GM23248 (cell line): ENCODE results near the gene GBX1.

Experiments used
- EZH2 ChIP-seq: fragments of 200-600 bp; sonication (generic); IDR thresholded peaks from 2 replicates; pipeline ENCODE4 v1.6.1; 2018; ENCODE audit warnings: antibody characterized with exemption, mild to moderate bottlenecking; ENCODE audit not compliant: insufficient read depth, poor library complexity, severe bottlenecking
- EZH2phosphoT487 ChIP-seq: fragments of 200-600 bp; sonication (generic); IDR thresholded peaks from 2 replicates; pipeline ENCODE4 v1.6.1; 2018; ENCODE audit warnings: antibody characterized with exemption, moderate library complexity, mild to moderate bottlenecking, low read depth; ENCODE audit not compliant: insufficient read depth

DNA sequence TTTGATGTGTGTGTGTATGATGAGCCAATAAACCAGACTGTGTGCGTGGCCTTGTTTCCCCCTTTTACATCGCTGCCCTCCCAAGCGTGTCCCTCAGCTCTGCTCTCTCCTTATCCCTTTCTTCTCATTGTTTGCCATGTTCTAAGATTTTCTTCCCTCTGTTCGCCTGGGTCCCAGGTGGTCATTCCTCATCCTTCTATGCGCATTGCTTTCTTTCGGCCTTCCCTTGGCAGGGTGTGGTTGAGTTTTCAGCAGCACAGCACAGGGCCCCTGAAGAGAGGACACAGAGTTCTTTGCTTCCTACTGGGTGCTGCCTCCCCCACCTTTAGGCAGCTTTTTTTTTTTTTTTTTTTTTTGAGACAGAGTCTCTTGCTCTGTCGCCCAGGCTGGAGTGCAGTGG lies 23.1 kb downstream of the GBX1 start:
- TF ChIP-seq EZH2 (no peak), EZH2phosphoT487 (no peak)
